ENCODE data around the gene DIAPH3. TPM values are rescaled to one million over a fixed set of nuclear protein-coding genes. Genes with fewer than 3 reads are reported as not detected.
"Not testable (repeated sequence)": the region's sequence is repeated elsewhere in the genome, so short reads cannot be mapped to it uniquely, and the experiment has no call there.

DIAPH3 gene
- total RNA-seq, 1 experiment from 2014 or later: 27.6 TPM

DNA sequence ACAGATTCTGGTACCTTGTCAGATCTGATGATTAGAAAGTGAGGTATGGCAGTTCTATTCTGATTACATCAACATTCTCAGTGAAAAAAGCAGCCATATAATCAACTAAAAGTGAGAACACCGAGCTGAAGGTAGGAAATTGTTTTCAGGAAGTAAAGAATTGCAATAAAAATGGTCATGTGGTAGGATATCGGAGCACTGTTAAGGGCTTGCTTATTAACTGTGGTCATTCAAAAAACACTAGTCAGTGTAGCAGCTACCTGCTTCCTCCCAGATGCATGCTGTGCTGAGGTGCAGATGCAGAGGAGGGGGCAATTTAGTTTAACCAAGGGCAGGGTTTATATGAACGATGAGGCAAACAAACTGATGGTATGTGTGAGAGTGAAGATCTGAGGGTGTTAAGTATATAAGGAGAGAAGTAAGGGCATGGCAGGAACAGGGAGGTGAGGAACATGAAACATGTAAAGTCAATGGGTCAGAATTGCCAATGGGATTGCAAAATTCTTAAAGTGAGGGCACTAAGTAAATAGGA is 111.9 kb downstream of the DIAPH3 start:
- no peak for TF ChIP-seq ZNF138 (CRISPR knock-in tag; conservative IDR thresholded peaks at IDR 0.05)
- TF ChIP-seq ELF4 (CRISPR knock-in tag; IDR thresholded peaks at IDR 0.05; ENCODE audit: low read depth): no peak
- no peak for TF ChIP-seq NFYB (CRISPR knock-in tag; conservative IDR thresholded peaks at IDR 0.05; ENCODE audit: low read depth)
- no peak for TF ChIP-seq TEAD1 (CRISPR knock-in tag; IDR thresholded peaks at IDR 0.05)
- TF ChIP-seq, protein P1, sequence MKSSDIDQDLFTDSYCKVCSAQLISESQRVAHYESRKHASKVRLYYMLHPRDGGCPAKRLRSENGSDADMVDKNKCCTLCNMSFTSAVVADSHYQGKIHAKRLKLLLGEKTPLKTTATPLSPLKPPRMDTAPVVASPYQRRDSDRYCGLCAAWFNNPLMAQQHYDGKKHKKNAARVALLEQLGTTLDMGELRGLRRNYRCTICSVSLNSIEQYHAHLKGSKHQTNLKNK (CRISPR knock-in tag; IDR thresholded peaks at IDR 0.05): no peak
- Mint-ChIP-seq H3K36me3 (no peaks in the 10 kb centered on the region), H3K27me3 (ENCODE audit: low read depth) (no peaks in the 10 kb centered on the region), H3K4me3 (no peak overlapping the region), H3K9me3 (no peaks in the 10 kb centered on the region), H3K27ac (no peak overlapping the region; the same call in 1 of the 2 replicates), H3K4me1 (peaks cover 6% of the 10 kb centered on the region)
- POLR2A ChIA-PET: no interaction called here
- DNase-seq (ENCODE audit: low spot score) (no peak), ATAC-seq (no peak)
- CTCF ChIA-PET: no interaction called here

DNA sequence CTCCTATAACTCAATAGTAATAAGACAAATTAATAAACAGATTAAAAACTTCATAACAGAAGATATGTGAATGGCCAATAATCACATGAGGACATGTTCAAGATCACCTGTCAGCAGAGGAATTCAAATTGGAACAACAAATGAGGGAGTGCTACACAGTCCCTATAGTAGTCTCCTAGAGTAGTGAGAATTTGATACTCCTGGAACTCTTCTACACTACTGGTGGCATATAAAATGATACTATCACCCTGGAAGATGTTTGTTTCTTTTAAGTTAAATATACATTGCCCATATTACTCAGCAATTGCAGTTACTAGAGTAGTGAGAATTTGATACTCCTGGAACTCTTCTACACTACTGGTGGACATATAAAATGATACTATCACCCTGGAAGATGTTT is 115.4 kb downstream of the DIAPH3 start:
- Mint-ChIP-seq H3K36me3 (peaks cover 11% of the 10 kb centered on the region; the same call in 1 of the 2 replicates), H3K4me1 (peaks cover 13% of the 10 kb centered on the region)
- CTCF ChIA-PET; POLR2A ChIA-PET; H3K27me3 Mint-ChIP-seq (ENCODE audit: low read depth); H3K27ac Mint-ChIP-seq; H3K9me3 Mint-ChIP-seq; DNase-seq (ENCODE audit: low spot score); ATAC-seq; H3K4me3 Mint-ChIP-seq: not testable (repeated sequence)

DNA sequence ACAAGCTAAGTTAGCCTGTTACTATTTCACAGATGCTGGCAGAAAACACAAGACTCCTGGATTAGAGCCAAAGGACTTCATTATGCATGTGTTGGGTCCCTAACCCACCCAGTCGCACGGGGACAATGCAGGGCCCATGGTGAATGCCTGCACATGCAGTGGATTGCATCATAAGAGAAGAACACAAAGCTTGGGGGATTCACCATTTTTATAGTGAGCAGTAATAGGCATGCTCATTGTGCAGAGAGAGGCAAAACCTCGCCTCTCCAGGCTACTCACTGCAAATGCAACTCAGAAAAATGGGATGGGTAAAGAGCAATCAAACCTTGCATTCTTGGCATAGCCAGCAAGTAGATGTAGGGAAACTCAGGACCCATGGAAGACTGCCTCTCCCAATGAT is 115.8 kb downstream of the DIAPH3 start:
- Mint-ChIP-seq H3K36me3 (peaks cover 11% of the 10 kb centered on the region; the same call in 1 of the 2 replicates), H3K9me3 (peaks cover 8% of the 10 kb centered on the region), H3K4me1 (peaks cover 15% of the 10 kb centered on the region), H3K27me3 (ENCODE audit: low read depth) (no peaks in the 10 kb centered on the region), H3K4me3 (no peak overlapping the region), H3K27ac (no peak overlapping the region)
- POLR2A ChIA-PET: no interaction called here
- no peak for TF ChIP-seq ELF4 (CRISPR knock-in tag; IDR thresholded peaks at IDR 0.05; ENCODE audit: low read depth)
- no peak for TF ChIP-seq KAT7 (CRISPR knock-in tag; IDR thresholded peaks at IDR 0.05; ENCODE audit: borderline replicate concordance)
- TF ChIP-seq SMAD4 (CRISPR knock-in tag; IDR thresholded peaks at IDR 0.05): no peak
- TF ChIP-seq SMAD3 (CRISPR knock-in tag; IDR thresholded peaks at IDR 0.05; ENCODE audit: borderline replicate concordance): no peak
- TF ChIP-seq, protein P1 (CRISPR knock-in tag; IDR thresholded peaks at IDR 0.05): no peak
- TF ChIP-seq, protein P2, sequence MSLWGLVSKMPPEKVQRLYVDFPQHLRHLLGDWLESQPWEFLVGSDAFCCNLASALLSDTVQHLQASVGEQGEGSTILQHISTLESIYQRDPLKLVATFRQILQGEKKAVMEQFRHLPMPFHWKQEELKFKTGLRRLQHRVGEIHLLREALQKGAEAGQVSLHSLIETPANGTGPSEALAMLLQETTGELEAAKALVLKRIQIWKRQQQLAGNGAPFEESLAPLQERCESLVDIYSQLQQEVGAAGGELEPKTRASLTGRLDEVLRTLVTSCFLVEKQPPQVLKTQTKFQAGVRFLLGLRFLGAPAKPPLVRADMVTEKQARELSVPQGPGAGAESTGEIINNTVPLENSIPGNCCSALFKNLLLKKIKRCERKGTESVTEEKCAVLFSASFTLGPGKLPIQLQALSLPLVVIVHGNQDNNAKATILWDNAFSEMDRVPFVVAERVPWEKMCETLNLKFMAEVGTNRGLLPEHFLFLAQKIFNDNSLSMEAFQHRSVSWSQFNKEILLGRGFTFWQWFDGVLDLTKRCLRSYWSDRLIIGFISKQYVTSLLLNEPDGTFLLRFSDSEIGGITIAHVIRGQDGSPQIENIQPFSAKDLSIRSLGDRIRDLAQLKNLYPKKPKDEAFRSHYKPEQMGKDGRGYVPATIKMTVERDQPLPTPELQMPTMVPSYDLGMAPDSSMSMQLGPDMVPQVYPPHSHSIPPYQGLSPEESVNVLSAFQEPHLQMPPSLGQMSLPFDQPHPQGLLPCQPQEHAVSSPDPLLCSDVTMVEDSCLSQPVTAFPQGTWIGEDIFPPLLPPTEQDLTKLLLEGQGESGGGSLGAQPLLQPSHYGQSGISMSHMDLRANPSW (CRISPR knock-in tag; conservative IDR thresholded peaks at IDR 0.05; ENCODE audit: low read depth): no peak
- no peak for TF ChIP-seq GTF2I (CRISPR knock-in tag; conservative IDR thresholded peaks at IDR 0.05)
- TF ChIP-seq, protein P3, sequence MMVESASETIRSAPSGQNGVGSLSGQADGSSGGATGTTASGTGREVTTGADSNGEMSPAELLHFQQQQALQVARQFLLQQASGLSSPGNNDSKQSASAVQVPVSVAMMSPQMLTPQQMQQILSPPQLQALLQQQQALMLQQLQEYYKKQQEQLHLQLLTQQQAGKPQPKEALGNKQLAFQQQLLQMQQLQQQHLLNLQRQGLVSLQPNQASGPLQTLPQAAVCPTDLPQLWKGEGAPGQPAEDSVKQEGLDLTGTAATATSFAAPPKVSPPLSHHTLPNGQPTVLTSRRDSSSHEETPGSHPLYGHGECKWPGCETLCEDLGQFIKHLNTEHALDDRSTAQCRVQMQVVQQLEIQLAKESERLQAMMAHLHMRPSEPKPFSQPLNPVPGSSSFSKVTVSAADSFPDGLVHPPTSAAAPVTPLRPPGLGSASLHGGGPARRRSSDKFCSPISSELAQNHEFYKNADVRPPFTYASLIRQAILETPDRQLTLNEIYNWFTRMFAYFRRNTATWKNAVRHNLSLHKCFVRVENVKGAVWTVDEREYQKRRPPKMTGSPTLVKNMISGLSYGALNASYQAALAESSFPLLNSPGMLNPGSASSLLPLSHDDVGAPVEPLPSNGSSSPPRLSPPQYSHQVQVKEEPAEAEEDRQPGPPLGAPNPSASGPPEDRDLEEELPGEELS (CRISPR knock-in tag; IDR thresholded peaks at IDR 0.05): no peak
- no peak for TF ChIP-seq NR1H2 (CRISPR knock-in tag; IDR thresholded peaks at IDR 0.05)
- TF ChIP-seq NFE2L1 (CRISPR knock-in tag; IDR thresholded peaks at IDR 0.05): no peak
- TF ChIP-seq, protein P4, sequence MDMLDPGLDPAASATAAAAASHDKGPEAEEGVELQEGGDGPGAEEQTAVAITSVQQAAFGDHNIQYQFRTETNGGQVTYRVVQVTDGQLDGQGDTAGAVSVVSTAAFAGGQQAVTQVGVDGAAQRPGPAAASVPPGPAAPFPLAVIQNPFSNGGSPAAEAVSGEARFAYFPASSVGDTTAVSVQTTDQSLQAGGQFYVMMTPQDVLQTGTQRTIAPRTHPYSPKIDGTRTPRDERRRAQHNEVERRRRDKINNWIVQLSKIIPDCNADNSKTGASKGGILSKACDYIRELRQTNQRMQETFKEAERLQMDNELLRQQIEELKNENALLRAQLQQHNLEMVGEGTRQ (CRISPR knock-in tag; IDR thresholded peaks at IDR 0.05): no peak
- TF ChIP-seq, protein P5, sequence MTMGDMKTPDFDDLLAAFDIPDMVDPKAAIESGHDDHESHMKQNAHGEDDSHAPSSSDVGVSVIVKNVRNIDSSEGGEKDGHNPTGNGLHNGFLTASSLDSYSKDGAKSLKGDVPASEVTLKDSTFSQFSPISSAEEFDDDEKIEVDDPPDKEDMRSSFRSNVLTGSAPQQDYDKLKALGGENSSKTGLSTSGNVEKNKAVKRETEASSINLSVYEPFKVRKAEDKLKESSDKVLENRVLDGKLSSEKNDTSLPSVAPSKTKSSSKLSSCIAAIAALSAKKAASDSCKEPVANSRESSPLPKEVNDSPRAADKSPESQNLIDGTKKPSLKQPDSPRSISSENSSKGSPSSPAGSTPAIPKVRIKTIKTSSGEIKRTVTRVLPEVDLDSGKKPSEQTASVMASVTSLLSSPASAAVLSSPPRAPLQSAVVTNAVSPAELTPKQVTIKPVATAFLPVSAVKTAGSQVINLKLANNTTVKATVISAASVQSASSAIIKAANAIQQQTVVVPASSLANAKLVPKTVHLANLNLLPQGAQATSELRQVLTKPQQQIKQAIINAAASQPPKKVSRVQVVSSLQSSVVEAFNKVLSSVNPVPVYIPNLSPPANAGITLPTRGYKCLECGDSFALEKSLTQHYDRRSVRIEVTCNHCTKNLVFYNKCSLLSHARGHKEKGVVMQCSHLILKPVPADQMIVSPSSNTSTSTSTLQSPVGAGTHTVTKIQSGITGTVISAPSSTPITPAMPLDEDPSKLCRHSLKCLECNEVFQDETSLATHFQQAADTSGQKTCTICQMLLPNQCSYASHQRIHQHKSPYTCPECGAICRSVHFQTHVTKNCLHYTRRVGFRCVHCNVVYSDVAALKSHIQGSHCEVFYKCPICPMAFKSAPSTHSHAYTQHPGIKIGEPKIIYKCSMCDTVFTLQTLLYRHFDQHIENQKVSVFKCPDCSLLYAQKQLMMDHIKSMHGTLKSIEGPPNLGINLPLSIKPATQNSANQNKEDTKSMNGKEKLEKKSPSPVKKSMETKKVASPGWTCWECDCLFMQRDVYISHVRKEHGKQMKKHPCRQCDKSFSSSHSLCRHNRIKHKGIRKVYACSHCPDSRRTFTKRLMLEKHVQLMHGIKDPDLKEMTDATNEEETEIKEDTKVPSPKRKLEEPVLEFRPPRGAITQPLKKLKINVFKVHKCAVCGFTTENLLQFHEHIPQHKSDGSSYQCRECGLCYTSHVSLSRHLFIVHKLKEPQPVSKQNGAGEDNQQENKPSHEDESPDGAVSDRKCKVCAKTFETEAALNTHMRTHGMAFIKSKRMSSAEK (CRISPR knock-in tag; IDR thresholded peaks at IDR 0.05; ENCODE audit: borderline replicate concordance): no peak
- DNase-seq (ENCODE audit: low spot score) (no peak), ATAC-seq (peak; percentile 66)
- CTCF ChIA-PET: no interaction called here

All from WTC11 (cell line).